ENCODE data around the gene IER5. TPM values are rescaled to one million over a fixed set of nuclear protein-coding genes. Genes with fewer than 3 reads are reported as not detected.
A peak's percentile ranks its signal among the peaks of the same experiment; 100 is the strongest.

IER5 gene
- total RNA-seq, 1 experiment from 2014 or later: 18.2 TPM

DNA sequence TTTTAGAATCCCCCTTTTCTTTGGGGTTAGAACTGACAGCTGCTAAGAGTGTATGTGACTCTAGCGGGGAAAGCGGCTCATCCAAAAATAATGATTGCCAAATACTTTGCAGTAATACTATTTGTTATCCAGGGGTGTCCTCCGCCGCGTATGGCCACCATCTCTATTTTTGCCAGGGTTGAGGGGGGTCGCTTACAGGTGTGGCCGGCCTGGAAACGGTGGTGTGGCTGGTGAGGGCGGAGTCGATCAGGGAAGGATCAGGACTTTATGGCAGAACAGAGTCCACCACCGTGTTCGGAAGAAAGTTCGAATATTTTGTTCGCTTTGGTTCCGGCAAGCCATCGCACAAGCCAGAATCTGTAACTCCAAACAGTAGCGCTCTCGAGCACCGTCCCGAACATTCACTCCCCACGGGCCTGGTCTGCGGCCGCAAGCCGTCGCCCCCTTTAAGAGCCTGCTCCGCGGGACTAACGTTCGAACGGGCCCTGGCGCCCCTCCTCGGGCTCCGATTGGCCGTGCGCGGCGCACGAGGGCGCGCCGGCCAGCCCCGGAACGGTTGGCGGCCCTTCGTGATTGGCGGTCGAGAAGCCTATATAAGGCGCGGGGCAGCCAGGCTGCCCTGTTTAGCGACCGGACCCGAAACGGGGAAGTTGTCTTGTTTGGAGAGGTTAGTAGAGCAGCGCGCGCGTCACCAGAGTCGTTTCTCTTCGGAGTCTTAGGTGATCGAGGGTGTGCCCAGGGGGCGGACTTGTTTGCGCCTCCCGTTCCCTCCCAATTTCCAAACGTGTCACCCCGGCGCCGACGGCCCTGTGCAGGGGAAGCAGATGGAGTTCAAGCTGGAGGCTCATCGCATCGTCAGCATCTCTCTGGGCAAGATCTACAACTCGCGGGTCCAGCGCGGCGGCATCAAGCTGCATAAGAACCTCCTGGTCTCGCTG lies at the start of gene IER5 (continued):
- TF ChIP-seq, protein P1, sequence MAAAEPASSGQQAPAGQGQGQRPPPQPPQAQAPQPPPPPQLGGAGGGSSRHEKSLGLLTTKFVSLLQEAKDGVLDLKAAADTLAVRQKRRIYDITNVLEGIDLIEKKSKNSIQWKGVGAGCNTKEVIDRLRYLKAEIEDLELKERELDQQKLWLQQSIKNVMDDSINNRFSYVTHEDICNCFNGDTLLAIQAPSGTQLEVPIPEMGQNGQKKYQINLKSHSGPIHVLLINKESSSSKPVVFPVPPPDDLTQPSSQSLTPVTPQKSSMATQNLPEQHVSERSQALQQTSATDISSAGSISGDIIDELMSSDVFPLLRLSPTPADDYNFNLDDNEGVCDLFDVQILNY (CRISPR knock-in tag; IDR thresholded peaks at IDR 0.05): peak; percentile 58; the same call in 1 of the 2 replicates
- TF ChIP-seq, protein P2, sequence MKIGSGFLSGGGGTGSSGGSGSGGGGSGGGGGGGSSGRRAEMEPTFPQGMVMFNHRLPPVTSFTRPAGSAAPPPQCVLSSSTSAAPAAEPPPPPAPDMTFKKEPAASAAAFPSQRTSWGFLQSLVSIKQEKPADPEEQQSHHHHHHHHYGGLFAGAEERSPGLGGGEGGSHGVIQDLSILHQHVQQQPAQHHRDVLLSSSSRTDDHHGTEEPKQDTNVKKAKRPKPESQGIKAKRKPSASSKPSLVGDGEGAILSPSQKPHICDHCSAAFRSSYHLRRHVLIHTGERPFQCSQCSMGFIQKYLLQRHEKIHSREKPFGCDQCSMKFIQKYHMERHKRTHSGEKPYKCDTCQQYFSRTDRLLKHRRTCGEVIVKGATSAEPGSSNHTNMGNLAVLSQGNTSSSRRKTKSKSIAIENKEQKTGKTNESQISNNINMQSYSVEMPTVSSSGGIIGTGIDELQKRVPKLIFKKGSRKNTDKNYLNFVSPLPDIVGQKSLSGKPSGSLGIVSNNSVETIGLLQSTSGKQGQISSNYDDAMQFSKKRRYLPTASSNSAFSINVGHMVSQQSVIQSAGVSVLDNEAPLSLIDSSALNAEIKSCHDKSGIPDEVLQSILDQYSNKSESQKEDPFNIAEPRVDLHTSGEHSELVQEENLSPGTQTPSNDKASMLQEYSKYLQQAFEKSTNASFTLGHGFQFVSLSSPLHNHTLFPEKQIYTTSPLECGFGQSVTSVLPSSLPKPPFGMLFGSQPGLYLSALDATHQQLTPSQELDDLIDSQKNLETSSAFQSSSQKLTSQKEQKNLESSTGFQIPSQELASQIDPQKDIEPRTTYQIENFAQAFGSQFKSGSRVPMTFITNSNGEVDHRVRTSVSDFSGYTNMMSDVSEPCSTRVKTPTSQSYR (CRISPR knock-in tag; IDR thresholded peaks at IDR 0.05): no peak
- no peak for TF ChIP-seq JAZF1 (CRISPR knock-in tag; IDR thresholded peaks at IDR 0.05)
- TF ChIP-seq, protein P3, sequence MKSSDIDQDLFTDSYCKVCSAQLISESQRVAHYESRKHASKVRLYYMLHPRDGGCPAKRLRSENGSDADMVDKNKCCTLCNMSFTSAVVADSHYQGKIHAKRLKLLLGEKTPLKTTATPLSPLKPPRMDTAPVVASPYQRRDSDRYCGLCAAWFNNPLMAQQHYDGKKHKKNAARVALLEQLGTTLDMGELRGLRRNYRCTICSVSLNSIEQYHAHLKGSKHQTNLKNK (CRISPR knock-in tag; IDR thresholded peaks at IDR 0.05): no peak
- no peak for TF ChIP-seq TCF7 (CRISPR knock-in tag; IDR thresholded peaks at IDR 0.05; ENCODE audit: low read depth)
- TF ChIP-seq, protein P4, sequence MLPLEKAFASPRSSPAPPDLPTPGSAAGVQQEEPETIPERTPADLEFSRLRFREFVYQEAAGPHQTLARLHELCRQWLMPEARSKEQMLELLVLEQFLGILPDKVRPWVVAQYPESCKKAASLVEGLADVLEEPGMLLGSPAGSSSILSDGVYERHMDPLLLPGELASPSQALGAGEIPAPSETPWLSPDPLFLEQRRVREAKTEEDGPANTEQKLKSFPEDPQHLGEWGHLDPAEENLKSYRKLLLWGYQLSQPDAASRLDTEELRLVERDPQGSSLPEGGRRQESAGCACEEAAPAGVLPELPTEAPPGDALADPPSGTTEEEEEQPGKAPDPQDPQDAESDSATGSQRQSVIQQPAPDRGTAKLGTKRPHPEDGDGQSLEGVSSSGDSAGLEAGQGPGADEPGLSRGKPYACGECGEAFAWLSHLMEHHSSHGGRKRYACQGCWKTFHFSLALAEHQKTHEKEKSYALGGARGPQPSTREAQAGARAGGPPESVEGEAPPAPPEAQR (CRISPR knock-in tag; IDR thresholded peaks at IDR 0.05): no peak
- TF ChIP-seq, protein P5, sequence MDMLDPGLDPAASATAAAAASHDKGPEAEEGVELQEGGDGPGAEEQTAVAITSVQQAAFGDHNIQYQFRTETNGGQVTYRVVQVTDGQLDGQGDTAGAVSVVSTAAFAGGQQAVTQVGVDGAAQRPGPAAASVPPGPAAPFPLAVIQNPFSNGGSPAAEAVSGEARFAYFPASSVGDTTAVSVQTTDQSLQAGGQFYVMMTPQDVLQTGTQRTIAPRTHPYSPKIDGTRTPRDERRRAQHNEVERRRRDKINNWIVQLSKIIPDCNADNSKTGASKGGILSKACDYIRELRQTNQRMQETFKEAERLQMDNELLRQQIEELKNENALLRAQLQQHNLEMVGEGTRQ (CRISPR knock-in tag; IDR thresholded peaks at IDR 0.05): peak; percentile 83
- TF ChIP-seq, protein P6, sequence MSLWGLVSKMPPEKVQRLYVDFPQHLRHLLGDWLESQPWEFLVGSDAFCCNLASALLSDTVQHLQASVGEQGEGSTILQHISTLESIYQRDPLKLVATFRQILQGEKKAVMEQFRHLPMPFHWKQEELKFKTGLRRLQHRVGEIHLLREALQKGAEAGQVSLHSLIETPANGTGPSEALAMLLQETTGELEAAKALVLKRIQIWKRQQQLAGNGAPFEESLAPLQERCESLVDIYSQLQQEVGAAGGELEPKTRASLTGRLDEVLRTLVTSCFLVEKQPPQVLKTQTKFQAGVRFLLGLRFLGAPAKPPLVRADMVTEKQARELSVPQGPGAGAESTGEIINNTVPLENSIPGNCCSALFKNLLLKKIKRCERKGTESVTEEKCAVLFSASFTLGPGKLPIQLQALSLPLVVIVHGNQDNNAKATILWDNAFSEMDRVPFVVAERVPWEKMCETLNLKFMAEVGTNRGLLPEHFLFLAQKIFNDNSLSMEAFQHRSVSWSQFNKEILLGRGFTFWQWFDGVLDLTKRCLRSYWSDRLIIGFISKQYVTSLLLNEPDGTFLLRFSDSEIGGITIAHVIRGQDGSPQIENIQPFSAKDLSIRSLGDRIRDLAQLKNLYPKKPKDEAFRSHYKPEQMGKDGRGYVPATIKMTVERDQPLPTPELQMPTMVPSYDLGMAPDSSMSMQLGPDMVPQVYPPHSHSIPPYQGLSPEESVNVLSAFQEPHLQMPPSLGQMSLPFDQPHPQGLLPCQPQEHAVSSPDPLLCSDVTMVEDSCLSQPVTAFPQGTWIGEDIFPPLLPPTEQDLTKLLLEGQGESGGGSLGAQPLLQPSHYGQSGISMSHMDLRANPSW (CRISPR knock-in tag; conservative IDR thresholded peaks at IDR 0.05; ENCODE audit: low read depth): no peak
- TF ChIP-seq NFYB (CRISPR knock-in tag; conservative IDR thresholded peaks at IDR 0.05; ENCODE audit: low read depth): peak; percentile 65
- TF ChIP-seq GABPB1 (CRISPR knock-in tag; IDR thresholded peaks at IDR 0.05): peak; percentile 74
- no peak for TF ChIP-seq MXD4 (CRISPR knock-in tag; IDR thresholded peaks at IDR 0.05; ENCODE audit: borderline replicate concordance)
- TF ChIP-seq, protein P7, sequence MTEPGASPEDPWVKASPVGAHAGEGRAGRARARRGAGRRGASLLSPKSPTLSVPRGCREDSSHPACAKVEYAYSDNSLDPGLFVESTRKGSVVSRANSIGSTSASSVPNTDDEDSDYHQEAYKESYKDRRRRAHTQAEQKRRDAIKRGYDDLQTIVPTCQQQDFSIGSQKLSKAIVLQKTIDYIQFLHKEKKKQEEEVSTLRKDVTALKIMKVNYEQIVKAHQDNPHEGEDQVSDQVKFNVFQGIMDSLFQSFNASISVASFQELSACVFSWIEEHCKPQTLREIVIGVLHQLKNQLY (CRISPR knock-in tag; IDR thresholded peaks at IDR 0.05): no peak
- TF ChIP-seq, protein P8, sequence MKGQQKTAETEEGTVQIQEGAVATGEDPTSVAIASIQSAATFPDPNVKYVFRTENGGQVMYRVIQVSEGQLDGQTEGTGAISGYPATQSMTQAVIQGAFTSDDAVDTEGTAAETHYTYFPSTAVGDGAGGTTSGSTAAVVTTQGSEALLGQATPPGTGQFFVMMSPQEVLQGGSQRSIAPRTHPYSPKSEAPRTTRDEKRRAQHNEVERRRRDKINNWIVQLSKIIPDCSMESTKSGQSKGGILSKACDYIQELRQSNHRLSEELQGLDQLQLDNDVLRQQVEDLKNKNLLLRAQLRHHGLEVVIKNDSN (CRISPR knock-in tag; IDR thresholded peaks at IDR 0.05): peak; percentile 88
- no peak for TF ChIP-seq RELA (CRISPR knock-in tag; IDR thresholded peaks at IDR 0.05; ENCODE audit: borderline replicate concordance)
- TF ChIP-seq SP1 (CRISPR knock-in tag; conservative IDR thresholded peaks at IDR 0.05): peak; percentile 78
- TF ChIP-seq NFE2L1 (CRISPR knock-in tag; IDR thresholded peaks at IDR 0.05): no peak; the same call in 1 of the 2 replicates
- peak; percentile 91; the same call in 1 of the 2 replicates for TF ChIP-seq ZNF416 (CRISPR knock-in tag; IDR thresholded peaks at IDR 0.05)
- TF ChIP-seq, protein P9, sequence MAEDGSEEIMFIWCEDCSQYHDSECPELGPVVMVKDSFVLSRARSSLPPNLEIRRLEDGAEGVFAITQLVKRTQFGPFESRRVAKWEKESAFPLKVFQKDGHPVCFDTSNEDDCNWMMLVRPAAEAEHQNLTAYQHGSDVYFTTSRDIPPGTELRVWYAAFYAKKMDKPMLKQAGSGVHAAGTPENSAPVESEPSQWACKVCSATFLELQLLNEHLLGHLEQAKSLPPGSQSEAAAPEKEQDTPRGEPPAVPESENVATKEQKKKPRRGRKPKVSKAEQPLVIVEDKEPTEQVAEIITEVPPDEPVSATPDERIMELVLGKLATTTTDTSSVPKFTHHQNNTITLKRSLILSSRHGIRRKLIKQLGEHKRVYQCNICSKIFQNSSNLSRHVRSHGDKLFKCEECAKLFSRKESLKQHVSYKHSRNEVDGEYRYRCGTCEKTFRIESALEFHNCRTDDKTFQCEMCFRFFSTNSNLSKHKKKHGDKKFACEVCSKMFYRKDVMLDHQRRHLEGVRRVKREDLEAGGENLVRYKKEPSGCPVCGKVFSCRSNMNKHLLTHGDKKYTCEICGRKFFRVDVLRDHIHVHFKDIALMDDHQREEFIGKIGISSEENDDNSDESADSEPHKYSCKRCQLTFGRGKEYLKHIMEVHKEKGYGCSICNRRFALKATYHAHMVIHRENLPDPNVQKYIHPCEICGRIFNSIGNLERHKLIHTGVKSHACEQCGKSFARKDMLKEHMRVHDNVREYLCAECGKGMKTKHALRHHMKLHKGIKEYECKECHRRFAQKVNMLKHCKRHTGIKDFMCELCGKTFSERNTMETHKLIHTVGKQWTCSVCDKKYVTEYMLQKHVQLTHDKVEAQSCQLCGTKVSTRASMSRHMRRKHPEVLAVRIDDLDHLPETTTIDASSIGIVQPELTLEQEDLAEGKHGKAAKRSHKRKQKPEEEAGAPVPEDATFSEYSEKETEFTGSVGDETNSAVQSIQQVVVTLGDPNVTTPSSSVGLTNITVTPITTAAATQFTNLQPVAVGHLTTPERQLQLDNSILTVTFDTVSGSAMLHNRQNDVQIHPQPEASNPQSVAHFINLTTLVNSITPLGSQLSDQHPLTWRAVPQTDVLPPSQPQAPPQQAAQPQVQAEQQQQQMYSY (CRISPR knock-in tag; IDR thresholded peaks at IDR 0.05): peak; percentile 49
- no peak for TF ChIP-seq HMGA2 (CRISPR knock-in tag; IDR thresholded peaks at IDR 0.05)
- TF ChIP-seq TEAD1 (CRISPR knock-in tag; IDR thresholded peaks at IDR 0.05): peak; percentile 37; the same call in 1 of the 2 replicates
- TF ChIP-seq, protein P10, sequence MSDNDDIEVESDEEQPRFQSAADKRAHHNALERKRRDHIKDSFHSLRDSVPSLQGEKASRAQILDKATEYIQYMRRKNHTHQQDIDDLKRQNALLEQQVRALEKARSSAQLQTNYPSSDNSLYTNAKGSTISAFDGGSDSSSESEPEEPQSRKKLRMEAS (CRISPR knock-in tag; IDR thresholded peaks at IDR 0.05): peak; percentile 93
- TF ChIP-seq RORB (CRISPR knock-in tag; IDR thresholded peaks at IDR 0.05): peak; percentile 88; the same call in 1 of the 2 replicates
- TF ChIP-seq SMAD4 (CRISPR knock-in tag; IDR thresholded peaks at IDR 0.05): no peak
